SK-N-SH treated with all-trans-retinoic acid at 6 μM for 48 hours (cell line): ENCODE results near the gene HSCB.
"Not testable (repeated sequence)": the region's sequence is repeated elsewhere in the genome, so short reads cannot be mapped to it uniquely, and the experiment has no call there.

Experiments
- ATAC-seq: fragments of 200-7000 bp; cut with Tn5 transposase; 3 replicates; pipeline ENCODE4 v1.9.1; 2020; ENCODE audit warnings: mild to moderate bottlenecking, moderate library complexity
- ARNTL ChIP-seq: fragments of 450-650 bp; formaldehyde crosslinking; IDR thresholded peaks from 2 replicates; pipeline ENCODE4 v1.5.0; 2020; ENCODE audit warnings: low read depth, mild to moderate bottlenecking, moderate library complexity, borderline replicate concordance
- BACH2 ChIP-seq: fragments of 250-450 bp; sonication (Bioruptor Pico); IDR thresholded peaks from 2 replicates; pipeline ENCODE4 v1.9.0; 2021; ENCODE audit warnings: mild to moderate bottlenecking, borderline replicate concordance
- CREB5 ChIP-seq: fragments of 250-450 bp; sonication (Bioruptor Pico); IDR thresholded peaks from 2 replicates; pipeline ENCODE4 v1.5.1; 2020; ENCODE audit warnings: low read depth, mild to moderate bottlenecking, moderate library complexity
- CSDC2 ChIP-seq: fragments of 250-450 bp; sonication (Bioruptor Pico); IDR thresholded peaks from 2 replicates; pipeline ENCODE4 v1.5.0; 2020; ENCODE audit warnings: mild to moderate bottlenecking, moderate library complexity
- ESRRG ChIP-seq: fragments of 250-450 bp; sonication (Bioruptor Pico); IDR thresholded peaks from 2 replicates; pipeline ENCODE4 v1.6.1; 2021; ENCODE audit warnings: mild to moderate bottlenecking
- GLIS3 ChIP-seq: fragments of 250-450 bp; sonication (Bioruptor Pico); IDR thresholded peaks from 2 replicates; pipeline ENCODE4 v1.5.0; 2020; ENCODE audit warnings: mild to moderate bottlenecking, moderate library complexity
- ISL1 ChIP-seq: fragments of 250-450 bp; sonication (Bioruptor Pico); IDR thresholded peaks from 2 replicates; pipeline ENCODE4 v2.1.2; 2022; ENCODE audit warnings: mild to moderate bottlenecking, moderate library complexity
- OSR1 ChIP-seq: fragments of 250-450 bp; sonication (Bioruptor Pico); IDR thresholded peaks from 2 replicates; pipeline ENCODE4 v1.8.0; 2022; ENCODE audit warnings: moderate library complexity, mild to moderate bottlenecking, inconsistent platforms
- POU6F1 ChIP-seq: fragments of 250-450 bp; sonication (Bioruptor Pico); IDR thresholded peaks from 2 replicates; pipeline ENCODE4 v1.8.0; 2021; ENCODE audit warnings: low read depth, mild to moderate bottlenecking, moderate library complexity, borderline replicate concordance
- PPARA ChIP-seq: fragments of 250-450 bp; sonication (Bioruptor Pico); IDR thresholded peaks from 2 replicates; pipeline ENCODE4 v1.5.0; 2020; ENCODE audit warnings: mild to moderate bottlenecking, borderline replicate concordance
- RARB ChIP-seq: fragments of 250-450 bp; sonication (Bioruptor Pico); IDR thresholded peaks from 2 replicates; pipeline ENCODE4 v1.8.0; 2021; ENCODE audit warnings: mild to moderate bottlenecking, moderate library complexity
- SNAI2 ChIP-seq: fragments of 250-450 bp; sonication (Bioruptor Pico); IDR thresholded peaks from 2 replicates; pipeline ENCODE4 v1.5.0; 2020; ENCODE audit warnings: mild to moderate bottlenecking, moderate library complexity
- TCF4 ChIP-seq: fragments of 250-450 bp; sonication (Bioruptor Pico); IDR thresholded peaks from 2 replicates; pipeline ENCODE4 v1.8.0; 2021; ENCODE audit warnings: mild to moderate bottlenecking, moderate library complexity, borderline replicate concordance
- ZC3H10 ChIP-seq: fragments of 250-450 bp; sonication (Bioruptor Pico); IDR thresholded peaks from 2 replicates; pipeline ENCODE4 v1.5.1; 2021; ENCODE audit warnings: mild to moderate bottlenecking, moderate library complexity
- ZFP3 ChIP-seq: fragments of 250-450 bp; sonication (Bioruptor Pico); IDR thresholded peaks from 2 replicates; pipeline ENCODE4 v1.5.0; 2020; ENCODE audit warnings: mild to moderate bottlenecking, moderate library complexity
- ZFP30 ChIP-seq: fragments of 450-650 bp; formaldehyde crosslinking; IDR thresholded peaks from 2 replicates; pipeline ENCODE4 v1.5.0; 2022; ENCODE audit warnings: mild to moderate bottlenecking, moderate library complexity
- ZNF565 ChIP-seq: fragments of 450-650 bp; formaldehyde crosslinking; conservative IDR thresholded peaks from 2 replicates; pipeline ENCODE4 v1.5.0; 2020; ENCODE audit warnings: low read depth, mild to moderate bottlenecking, moderate library complexity
- TF ChIP-seq, protein P1 (sequence below): fragments of 250-450 bp; sonication (Bioruptor Pico); IDR thresholded peaks from 2 replicates; pipeline ENCODE4 v1.5.0; 2020; ENCODE audit warnings: mild to moderate bottlenecking, moderate library complexity
- TF ChIP-seq, protein P2 (sequence below): fragments of 250-450 bp; sonication (Bioruptor Pico); IDR thresholded peaks from 2 replicates; pipeline ENCODE4 v1.8.0; 2020; ENCODE audit warnings: mild to moderate bottlenecking, moderate library complexity, borderline replicate concordance

HSCB gene, protein sequence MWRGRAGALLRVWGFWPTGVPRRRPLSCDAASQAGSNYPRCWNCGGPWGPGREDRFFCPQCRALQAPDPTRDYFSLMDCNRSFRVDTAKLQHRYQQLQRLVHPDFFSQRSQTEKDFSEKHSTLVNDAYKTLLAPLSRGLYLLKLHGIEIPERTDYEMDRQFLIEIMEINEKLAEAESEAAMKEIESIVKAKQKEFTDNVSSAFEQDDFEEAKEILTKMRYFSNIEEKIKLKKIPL

GRCh38 chr22:28741785-28742561 is at the start of gene HSCB, which contains the start of gene CHEK2:
Gene HSCB, plus strand, starts transcription at chr22:28742039. Its CDS starts 57 bp downstream, at chr22:28742096.
Gene CHEK2, minus strand, starts transcription at chr22:28741820. Its CDS starts 7,099 bp downstream, at chr22:28734721.
- peak; percentile 93 for ATAC-seq
- TF ChIP-seq CREB5 (CRISPR knock-in tag) (no peak), CSDC2 (no peak), ZC3H10 (no peak), ESRRG (CRISPR knock-in tag) (no peak), ZFP30 (CRISPR knock-in tag) (no peak), PPARA (CRISPR knock-in tag) (no peak), SNAI2 (no peak), GLIS3 (CRISPR knock-in tag) (no peak), ISL1 (no peak), TCF4 (no peak), ARNTL (CRISPR knock-in tag) (no peak), RARB (CRISPR knock-in tag) (no peak)

DNA sequence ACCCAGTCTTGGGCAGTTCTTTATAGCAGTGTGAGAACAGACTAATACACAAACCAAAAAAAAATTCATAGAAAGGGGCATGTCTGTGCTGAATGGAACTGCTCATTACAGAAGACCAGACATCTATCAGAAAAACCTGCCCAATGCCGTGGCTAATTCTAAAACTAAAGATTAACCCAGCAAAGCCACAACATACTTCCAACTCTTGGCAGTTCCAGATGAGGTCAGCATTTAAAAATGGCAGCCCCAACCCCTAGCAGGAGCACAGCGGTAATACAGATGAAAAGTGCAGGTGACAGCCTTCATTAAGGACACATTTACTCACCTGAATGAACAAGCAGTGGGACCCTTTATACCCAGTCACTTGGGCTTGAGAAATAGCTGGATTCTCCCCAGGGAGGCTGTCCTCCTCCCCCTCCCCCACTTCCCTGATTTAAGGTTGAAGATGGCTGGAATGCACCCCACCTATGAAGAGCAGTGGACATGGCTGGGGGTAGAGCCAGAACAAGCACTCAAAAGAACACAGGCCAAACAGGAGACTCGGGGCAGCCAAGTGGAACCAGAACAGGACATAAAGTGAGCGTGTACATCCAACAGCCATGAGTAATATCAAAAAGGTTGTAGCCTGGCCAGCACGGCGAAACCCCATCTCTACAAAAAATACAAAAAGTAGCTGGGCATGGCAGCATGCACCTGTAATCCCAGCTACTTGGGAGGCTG is 48.6 kb upstream of the HSCB start:
- ATAC-seq = not testable (repeated sequence)

GRCh38 chr22:28702891-28703290 is 38.9 kb upstream of the HSCB start:
- TF ChIP-seq ZFP3 (CRISPR knock-in tag) = no peak
- TF ChIP-seq, protein P1, sequence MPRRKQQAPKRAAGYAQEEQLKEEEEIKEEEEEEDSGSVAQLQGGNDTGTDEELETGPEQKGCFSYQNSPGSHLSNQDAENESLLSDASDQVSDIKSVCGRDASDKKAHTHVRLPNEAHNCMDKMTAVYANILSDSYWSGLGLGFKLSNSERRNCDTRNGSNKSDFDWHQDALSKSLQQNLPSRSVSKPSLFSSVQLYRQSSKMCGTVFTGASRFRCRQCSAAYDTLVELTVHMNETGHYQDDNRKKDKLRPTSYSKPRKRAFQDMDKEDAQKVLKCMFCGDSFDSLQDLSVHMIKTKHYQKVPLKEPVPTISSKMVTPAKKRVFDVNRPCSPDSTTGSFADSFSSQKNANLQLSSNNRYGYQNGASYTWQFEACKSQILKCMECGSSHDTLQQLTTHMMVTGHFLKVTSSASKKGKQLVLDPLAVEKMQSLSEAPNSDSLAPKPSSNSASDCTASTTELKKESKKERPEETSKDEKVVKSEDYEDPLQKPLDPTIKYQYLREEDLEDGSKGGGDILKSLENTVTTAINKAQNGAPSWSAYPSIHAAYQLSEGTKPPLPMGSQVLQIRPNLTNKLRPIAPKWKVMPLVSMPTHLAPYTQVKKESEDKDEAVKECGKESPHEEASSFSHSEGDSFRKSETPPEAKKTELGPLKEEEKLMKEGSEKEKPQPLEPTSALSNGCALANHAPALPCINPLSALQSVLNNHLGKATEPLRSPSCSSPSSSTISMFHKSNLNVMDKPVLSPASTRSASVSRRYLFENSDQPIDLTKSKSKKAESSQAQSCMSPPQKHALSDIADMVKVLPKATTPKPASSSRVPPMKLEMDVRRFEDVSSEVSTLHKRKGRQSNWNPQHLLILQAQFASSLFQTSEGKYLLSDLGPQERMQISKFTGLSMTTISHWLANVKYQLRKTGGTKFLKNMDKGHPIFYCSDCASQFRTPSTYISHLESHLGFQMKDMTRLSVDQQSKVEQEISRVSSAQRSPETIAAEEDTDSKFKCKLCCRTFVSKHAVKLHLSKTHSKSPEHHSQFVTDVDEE (CRISPR knock-in tag) = no peak
- no peak for TF ChIP-seq OSR1
- TF ChIP-seq, protein P2, sequence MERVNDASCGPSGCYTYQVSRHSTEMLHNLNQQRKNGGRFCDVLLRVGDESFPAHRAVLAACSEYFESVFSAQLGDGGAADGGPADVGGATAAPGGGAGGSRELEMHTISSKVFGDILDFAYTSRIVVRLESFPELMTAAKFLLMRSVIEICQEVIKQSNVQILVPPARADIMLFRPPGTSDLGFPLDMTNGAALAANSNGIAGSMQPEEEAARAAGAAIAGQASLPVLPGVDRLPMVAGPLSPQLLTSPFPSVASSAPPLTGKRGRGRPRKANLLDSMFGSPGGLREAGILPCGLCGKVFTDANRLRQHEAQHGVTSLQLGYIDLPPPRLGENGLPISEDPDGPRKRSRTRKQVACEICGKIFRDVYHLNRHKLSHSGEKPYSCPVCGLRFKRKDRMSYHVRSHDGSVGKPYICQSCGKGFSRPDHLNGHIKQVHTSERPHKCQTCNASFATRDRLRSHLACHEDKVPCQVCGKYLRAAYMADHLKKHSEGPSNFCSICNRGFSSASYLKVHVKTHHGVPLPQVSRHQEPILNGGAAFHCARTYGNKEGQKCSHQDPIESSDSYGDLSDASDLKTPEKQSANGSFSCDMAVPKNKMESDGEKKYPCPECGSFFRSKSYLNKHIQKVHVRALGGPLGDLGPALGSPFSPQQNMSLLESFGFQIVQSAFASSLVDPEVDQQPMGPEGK = no peak
- TF ChIP-seq ZC3H10 = no peak
- TF ChIP-seq ZFP30 (CRISPR knock-in tag) = no peak
- TF ChIP-seq ISL1 = no peak
- no peak for TF ChIP-seq ZNF565 (CRISPR knock-in tag)
- TF ChIP-seq BACH2 (CRISPR knock-in tag) = no peak
- TF ChIP-seq CREB5 (CRISPR knock-in tag) = no peak
- no peak for TF ChIP-seq TCF4
- no peak for TF ChIP-seq CSDC2
- no peak for TF ChIP-seq ARNTL (CRISPR knock-in tag)
- no peak for TF ChIP-seq POU6F1 (CRISPR knock-in tag)
- TF ChIP-seq ESRRG (CRISPR knock-in tag) = no peak
- TF ChIP-seq PPARA (CRISPR knock-in tag) = no peak
- no peak for ATAC-seq
